NCI-H1694 treated with DMSO at 0.1 percent for 48 hours (cell line): ENCODE results near the gene OR6J1.
"Not testable (repeated sequence)": the region's sequence is repeated elsewhere in the genome, so short reads cannot be mapped to it uniquely, and the experiment has no call there.

Source experiments
- DNase-seq: peaks from one replicate; lab custom pipeline; 2025; lab: John Stamatoyannopoulos, UW

Gene OR6J1

DNA sequence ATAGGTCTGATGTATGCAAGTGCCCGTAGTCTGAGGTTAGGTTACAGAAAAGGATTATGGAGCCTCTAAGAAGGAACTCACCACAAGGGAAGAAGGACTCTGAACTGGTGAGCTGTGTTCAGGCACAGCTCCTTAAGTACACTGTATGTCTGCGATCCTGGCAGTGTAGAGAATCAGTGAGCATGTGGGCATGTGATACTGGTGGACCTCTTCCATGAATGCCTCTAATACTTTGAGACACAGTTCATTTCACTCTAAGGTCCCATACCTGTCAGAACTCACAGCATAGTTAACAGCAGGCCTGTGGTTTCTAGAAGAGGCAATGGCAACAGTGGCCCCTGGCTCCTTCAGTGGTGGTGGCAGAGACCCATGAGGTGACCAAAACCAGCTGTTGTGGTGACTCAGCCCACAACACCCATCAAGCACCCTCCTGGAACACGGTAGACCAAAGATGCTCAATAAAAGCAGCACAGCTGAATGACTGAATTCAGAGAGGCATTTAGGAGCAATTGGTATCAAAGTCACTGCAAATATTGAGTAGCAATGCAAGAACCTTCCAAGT, 6.9 kb upstream of the OR6J1 start:
- no peak for DNase-seq

DNA sequence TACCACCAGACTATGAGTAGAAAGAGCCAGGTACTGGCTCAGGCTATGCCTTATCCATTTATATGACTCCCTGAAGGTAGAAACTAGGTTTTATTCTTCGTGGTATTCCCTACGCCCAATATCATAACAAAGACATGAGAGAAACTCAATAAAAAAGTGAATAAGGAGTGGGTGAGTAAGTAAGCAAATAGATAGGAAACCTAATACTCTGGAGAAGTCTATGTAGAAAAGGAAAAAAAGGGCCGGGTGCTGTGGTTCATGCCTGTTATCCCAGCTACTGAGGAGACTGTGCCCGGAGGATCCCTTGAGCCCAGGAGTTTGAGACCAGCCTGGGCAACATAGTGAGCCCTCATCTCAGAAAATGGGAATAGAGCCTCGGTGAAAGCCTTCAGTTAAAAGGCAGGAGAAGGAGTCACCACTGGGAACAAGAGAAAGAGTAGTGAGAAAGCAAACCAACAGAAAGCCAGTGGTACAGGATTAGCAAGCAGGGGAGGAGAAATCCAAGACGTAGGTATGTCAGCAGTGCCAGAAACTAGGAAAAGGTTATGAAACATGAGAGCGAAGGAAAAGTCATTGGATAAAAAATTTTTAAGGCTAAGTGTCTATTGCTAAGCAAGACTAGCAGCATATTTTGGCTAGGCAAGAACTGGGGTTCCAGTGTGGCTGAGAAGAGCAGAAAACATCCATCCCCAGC, 6.0 kb upstream of the OR6J1 start:
- no peak for DNase-seq

DNA sequence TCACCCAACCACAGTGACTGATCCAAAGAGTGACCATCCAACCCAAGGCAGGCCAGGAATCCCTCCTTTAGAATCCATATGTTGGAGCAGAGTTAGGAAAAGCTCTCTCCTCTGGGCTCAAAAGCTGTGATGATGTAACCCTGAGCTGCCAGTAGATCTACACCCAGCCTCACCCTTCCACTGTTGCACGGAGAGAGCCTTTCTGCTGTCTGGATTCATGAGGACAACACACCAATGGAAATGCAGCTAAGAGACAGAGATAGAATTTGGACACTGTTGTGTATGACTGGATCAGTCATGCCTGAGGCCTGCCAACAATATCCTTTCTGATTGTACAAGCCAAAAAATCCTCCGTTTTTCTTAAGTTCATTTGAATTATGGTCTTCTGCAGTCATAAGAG, 4.4 kb upstream of the OR6J1 start:
- DNase-seq, result no peak

DNA sequence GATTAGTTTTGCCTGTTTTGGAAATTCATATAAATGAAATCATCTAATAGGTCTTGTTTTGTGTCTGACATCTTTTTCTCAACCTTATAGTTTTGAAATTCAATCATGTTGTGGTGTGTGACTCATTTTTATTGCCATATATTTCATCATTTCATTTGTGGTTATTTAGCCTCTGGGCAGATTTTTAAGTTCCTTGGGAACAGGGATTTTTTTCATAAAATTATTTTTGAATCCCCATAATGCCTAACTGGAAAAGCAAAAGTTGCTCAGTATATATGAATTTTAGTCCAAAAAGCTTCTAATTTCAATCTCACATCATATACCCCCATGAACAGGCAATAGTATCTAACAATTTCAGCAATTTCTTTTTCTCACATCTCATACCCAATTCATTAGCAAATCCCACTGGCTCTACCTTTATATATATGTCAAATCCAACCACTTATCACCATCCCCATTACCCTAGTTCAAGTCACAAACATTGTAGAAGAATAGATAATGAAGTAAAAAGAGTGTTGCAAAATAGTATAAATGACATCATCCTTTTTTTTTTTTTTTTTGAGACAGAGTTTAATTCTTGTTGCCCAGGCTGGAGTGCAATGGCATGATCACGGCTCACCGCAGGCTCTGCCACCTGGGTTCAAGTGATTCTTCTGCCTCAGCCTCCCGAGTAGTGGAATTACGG, 2.6 kb upstream of the OR6J1 start:
- DNase-seq, result no peak

DNA sequence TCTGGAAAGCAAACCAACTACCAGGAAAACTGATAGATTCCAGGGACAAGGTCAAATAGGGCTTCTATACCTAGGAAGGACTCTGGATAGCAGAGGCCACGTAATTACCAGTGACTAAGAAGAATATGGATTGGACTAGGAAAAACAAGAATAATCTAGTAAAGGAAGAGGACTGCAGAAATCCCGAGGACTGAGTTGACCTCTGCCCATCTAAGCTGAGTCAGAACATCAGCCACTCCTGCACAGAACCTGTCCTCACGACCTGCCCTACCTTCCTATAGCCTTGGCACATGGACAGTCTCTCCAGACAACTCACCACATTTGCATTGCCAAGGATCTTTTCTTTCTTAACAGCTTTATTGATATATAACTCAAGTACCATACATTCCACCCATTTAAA, 2.3 kb downstream of the OR6J1 start:
- DNase-seq, result no peak

DNA sequence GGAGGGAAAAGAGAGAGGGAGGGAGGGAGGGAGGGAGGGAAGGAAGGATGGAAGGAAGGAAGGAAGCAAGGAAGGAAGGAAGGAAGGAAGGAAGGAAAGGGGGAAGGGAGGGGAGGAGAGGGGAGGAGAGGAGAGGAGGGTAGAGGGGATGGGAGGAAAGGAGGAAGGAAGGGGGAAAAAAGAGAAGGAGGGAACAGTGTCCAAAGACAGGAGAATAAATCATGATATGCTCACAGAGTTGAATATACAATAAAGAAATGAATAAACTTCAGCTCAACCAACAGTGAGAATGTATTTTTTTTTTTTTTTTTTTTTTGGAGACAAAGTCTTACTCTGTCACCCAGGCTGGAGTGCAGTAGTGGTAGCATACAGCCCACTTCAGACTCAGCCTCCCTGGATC, 4.0 kb downstream of the OR6J1 start:
- no peak for DNase-seq

DNA sequence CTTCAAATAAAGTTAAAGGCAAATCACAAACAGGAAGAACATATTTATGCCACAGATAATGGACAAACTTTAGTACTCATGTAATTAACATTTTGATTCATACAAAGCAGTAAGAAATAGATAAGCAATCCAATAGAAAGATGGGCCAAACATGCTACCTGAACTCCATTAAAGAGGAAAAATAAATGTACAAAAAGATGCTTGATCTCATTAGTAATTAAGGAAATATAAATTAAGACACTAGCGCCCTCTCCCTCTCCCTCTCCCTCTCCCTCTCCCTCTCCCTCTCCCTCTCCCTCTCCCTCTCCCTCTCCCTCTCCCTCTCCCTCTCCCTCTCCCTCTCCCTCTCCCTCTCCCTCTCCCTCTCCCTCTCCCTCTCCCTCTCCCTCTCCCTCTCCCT, 8.2 kb downstream of the OR6J1 start:
- DNase-seq, result not testable (repeated sequence)

DNA sequence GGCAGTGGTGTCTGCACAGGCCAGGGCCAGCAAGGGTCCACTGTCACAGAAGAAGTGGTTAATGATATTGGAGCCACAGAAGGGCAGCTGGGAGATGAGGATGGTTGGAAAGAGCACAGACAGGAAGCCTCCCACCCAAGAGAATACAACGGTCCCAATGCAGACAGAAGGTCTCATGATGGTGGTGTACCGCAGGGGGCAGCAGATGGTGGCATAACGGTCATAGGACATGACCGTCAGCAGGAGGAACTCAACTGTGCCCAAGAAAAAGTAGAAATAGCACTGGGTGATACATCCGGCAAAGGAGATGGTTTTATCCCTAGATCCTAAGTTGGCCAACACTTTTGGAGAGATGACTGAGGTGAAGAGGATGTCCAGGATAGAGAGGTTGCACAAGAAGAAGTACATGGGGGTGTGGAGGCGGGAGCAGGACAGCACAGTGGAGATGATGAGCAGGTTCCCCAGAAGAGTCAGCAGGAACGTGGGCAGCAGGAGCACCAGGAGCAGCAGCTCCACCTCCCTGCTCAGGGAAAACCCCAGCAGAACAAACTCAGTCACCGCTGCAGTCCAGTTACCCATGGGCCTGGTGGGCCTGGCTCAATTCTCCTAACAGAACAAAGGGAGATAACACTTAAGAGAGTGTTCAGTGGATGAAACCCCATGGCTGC, 9.8 kb downstream of the OR6J1 start:
- DNase-seq, result no peak

DNA sequence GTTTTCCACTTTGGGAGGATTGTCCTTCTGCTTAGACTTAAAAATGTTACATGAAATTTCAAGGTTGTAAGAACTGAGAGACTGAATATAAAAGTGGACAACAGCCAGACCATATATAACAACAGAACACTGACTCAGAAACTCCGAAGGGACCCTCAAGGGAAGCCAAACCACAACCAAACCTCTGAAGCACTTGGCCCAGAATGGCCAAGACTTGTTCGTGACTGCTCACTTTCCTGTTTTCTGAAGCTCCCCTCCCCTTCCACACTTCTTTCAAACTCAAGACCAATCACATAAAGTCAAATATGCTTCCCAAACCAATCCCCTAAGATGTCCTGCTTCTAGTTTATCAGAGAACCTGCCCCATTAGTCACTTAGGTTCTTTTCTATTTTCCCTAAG, 13.7 kb downstream of the OR6J1 start:
- no peak for DNase-seq

DNA sequence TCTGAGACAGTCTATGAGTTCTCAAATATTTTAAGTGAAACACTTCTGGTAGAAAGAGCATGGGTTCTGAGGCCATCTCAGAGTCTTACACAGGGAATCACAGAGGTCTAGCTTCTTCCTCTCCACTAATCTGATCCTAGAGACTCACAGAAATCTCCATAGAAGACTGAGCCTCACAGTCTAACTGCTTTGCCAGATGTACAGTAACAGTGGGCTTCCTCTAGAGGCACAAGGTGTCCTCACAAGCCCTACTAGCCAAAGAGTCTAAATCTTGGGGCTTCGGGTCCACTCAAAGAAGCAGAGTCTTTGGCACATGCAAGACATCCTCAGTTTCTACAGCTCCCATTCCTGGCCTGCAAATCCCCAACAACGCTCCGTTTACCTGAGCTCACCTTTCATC, 14.1 kb downstream of the OR6J1 start:
- no peak for DNase-seq

DNA sequence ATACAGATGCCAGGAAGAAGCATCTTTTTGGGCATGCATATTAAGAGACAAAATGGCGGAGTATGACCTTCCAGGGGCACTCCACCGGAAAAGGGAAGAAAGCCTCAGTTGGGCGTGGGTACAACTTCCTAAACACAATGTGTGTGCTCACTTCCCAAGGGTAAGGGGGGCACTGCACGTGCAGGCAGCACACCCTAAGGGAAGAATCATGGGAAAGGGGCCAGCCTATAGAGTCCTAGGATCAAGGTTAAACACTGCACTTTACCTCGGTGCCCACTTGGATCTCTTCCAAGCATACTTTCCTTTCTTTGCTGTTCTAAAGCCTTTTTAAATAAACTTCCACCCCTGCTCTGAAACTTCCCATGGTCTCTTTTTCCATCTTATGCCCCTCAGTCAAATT, 14.8 kb downstream of the OR6J1 start:
- DNase-seq, result no peak

DNA sequence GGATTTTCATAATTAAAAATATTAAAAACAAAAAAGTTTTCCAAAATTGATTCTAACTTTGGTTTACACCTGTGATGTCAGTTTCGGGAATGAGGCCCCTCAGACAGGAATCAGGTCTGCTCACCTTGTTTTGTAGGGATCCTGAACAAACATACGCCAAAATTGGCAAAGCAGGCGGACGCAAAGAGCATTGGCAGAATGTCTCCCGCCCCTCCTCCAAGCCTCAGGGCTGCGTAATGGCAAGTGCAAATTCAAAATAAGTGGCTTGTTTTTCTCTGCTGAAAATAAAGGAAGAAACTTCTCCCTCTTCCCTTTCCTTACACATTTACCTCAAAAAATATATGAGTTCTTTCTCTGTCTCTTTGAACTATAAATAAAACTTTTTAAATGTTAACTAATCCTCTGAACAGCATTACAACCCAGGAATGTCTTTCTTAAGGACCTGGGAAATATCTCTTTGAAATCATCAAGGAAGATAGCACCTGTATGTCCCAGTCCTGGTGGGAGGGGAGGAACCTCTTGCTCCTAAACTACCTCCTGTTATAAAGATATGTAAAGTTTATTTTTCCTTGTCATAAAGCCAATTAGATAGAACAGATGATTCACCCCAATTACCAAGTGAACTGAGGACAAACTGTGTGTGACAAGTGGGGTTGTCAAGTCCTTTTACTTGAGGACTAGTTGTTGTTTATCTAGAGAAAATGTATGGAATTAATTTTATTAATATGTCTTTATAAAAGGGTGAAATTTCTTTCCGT, 16.5 kb downstream of the OR6J1 start:
- no peak for DNase-seq

DNA sequence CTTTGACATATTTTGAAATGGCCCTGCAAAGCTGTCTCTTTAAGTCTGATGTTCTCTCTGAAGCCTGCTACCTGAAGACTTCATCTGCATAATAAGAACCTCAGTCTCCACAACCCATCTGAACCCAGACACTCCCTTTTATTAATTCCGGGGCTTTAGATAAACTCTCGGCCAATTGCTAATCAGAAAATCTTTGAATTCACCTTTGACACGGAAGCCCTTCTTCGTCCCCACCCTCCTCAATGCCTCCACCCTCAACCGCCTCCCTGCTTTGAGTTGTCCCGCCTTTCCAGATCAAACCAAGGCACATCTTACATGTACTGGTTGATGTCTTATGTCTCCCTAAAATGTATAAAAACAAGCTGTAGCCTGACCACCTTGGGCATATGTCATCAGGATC, 17.6 kb downstream of the OR6J1 start:
- DNase-seq, result no peak

DNA sequence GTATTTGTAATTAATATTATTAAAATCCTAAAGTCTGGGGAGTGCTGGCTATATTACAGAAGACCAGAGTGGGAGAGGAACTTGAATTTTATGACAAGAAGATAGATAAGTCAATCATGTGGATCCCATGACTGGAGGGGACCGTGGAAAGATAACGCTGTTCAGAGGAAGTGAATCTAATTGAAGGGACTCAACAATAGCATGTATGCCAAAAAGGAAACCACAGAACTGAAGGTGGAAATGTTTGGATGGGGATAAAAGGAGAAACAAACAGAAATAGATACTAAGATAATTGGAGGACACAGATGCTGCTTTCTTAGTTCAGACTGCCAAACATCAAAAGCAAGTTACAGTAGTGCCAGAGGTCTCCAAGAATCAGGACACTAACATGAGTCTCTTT, 21.1 kb downstream of the OR6J1 start:
- no peak for DNase-seq

DNA sequence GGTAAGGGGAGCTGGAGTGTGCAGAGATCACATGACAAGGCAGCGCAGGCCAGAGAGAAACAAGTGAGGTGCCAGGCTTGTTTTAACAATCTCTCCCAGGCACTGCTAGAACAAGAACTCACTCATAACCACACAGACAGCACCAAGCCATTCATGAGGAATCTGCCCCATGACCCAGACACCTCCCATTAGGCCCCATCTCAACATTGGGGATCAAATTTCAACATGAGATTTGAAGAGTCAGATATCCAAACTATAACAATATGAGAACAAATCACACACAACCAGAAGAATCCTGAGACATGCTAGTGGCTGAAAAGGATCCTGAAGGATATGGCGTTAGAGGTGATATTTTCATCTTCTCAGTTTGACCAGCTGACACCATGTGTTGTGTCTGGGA, 21.9 kb downstream of the OR6J1 start:
- DNase-seq, result no peak

DNA sequence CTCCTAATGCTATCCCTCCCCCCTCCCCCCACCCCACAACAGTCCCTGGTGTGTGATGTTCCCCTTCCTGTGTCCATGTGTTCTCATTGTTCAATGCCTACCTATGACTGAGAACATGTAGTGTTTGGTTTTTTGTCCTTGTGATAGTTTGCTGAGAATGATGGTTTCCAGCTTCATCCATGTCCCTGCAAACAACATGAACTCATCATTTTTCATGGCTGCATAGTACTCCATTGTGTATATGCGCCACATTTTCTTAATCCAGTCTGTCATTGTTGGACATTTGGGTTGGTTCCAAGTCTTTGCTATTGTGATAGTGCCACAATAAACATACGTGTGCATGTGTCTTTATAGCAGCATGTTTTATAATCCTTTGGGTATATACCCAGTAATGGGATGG, 28.4 kb downstream of the OR6J1 start:
- not testable (repeated sequence) for DNase-seq

DNA sequence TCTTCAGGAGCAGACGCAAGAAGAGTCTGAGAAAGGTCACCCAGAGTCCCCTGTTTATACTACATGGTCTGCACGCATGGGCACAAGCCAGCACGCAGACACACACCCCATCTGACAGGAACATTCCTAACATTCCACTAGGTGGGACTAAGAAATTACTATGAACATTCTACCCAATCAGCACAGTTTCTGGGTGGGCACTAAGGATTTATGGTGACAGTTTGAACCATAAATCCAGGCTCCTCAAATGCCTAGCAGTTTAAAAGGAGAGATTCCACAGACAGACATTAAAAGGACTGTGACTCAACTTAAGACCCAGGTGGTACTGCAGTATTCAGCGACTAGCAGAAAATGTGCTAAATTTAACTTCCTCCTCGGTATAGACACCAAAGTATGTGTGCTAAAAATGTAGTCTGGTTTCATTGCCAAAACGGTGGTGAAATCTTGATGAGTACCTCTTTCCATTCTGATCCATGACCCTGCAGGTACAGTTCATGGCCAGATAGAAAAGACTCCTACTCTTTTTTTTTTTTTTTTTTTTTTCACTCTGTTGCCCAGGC, 29.8 kb downstream of the OR6J1 start:
- no peak for DNase-seq

DNA sequence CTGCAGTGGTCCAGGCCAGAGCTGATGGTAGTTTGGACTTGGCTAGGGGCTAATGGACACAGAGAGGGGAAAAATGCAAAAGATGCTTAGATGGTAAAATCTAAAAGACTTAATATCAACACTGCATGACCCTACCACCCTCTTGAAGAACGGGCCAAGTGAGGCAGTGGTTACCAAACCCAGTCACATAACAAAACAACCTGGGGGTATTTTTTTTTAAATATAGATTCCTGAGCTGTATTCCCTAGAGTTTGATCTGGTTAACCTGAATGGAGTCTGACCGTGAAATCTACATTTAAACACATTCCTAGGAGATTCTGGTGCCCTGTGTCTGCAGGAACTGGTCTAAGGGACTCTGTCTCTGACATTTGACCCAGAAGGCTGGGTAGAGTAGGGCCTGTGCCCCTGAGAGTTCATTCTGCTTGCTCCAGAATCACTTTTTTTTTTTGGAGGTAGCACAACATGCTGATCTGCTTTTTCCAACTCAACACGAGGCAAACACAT, 30.4 kb downstream of the OR6J1 start:
- no peak for DNase-seq

DNA sequence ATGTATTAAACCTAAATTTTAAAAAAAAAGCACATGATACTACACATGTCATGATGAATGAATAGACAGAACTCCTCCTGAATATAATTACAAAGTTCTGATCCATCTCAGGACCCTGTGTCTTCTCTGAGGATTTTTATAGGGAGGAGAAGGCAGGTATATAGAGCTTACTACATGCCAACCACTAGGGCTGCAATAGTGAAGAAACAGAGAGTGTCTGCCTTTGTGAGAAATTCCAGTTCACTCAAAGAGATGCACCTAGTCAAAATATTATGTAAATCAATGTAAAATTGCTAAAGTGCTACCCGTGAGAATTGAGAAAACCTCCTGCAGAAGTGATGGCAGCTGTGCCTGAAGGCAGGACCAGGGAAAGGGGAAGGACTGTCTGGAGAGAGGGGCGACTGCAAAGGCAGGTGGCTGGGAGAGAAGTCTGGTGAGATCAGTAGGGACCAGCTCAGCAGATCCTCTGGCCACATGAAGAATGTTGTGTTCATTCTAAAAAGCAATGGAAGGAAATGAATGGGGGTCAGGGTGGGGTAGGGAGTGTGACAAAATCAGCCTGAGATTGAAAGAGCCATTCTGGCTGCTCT, 31.0 kb downstream of the OR6J1 start:
- no peak for DNase-seq

DNA sequence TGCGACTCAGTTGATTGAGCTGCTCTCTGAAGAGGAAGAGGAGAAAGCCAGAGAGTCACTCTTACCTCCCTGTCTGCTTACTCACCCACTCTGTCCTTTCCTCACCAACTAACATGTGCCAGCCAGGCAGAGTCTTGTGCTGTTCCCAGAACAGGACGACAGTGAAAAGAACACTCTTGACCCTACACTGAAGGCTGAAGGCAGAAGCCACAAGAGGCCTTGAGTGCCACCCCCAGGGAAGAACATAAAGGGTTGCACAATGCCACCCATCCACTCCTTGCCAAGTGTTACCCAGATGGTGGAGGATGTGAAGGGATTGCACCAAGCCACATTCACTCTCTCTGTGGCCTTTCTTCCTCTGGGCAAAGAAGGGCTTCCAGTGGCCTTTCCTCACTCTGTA, 33.2 kb downstream of the OR6J1 start:
- DNase-seq, result no peak

DNA sequence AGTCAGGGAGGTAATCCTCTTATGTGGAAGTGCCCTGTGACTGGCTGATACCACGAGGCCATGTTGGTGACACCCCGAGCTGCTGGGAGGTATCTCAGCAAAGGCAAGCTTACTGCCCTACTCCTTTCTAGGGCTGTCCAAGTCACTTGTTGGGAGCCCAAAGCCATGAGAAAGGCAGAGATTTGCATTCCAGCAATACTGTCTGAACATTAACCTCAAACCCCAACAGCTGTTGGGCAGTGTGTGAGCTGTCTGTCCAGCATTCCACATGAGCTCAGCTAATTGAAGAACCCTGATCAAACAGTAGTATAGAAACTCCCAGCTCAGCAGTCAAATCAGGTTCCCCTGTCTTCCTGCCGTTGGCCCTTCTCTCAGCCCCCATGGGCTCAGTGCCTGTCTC, 36.9 kb downstream of the OR6J1 start:
- no peak for DNase-seq

DNA sequence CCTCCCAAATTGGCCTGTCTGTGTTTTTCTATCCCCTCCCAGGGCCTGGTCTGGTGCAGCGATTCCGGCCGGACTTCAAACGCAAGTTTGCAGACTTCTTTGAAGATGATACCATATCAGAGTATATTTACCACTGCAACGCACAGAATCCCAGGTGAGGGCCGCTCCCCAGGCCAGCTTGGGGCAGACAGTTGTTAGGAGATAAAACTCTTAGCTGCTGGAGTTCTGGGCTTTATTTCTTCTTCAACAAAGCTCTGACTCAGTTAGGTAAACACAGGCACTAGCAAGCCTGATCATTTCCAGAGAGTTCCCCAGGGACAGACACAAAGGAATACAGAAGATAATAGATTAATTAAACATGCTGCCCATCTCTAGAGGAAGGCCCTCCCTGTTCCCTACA, 37.8 kb downstream of the OR6J1 start:
- no peak for DNase-seq
